NCI-H2227 (cell line): ENCODE data around the gene RPRD1A.
"Not testable (repeated sequence)": the region's sequence is repeated elsewhere in the genome, so short reads cannot be mapped to it uniquely, and the experiment has no call there.

Experiments used
- DNase-seq: peaks from one replicate; lab custom pipeline; 2025; ENCODE audit not compliant: unreplicated experiment; lab: John Stamatoyannopoulos, UW

The RPRD1A gene, protein sequence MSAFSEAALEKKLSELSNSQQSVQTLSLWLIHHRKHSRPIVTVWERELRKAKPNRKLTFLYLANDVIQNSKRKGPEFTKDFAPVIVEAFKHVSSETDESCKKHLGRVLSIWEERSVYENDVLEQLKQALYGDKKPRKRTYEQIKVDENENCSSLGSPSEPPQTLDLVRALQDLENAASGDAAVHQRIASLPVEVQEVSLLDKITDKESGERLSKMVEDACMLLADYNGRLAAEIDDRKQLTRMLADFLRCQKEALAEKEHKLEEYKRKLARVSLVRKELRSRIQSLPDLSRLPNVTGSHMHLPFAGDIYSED

DNA sequence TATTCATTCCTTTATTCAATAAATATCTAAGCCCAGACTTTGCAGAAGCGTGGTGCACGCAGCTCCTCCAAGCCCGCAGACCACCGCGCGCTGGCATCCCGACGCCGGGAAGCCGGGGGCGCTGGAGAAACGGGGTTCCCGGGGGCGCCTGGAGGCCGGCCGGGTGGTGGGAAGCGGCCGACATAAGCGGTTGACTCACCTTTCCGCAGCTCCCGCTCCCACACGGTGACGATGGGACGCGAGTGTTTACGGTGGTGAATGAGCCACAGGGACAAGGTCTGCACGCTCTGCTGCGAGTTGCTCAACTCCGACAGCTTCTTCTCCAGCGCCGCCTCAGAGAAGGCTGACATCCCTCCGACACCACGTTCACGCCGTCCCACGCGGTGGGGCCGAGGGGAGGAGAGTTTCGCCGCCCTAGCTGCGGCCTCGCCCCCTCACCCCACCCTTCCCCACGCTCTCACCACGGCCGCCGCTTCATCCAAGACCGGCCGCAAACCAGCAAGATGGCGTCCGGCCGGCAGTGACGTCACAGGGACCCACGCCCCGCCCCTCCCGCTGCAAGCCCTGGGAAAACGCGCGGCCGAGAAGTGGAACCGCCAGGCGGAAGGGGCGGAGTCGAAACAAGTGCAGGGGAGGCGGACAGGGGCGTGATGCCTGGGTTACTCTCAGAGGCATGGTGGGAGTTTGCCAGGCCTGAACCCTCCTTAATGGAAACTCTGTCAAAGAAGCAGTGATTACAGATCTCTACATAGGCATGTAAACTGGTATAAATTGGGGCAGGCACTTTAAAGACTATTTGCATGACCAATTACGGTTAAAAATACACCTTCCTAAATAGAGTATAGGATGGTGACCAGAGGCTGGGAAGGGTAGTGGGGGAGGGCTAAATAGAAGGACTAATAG is at the start of gene RPRD1A:
Gene RPRD1A (minus strand): TSS at position 505 of the 903 bp plus-strand sequence. CDS start 155 bp downstream, at position 350.
- peak; percentile 98 for DNase-seq

DNA sequence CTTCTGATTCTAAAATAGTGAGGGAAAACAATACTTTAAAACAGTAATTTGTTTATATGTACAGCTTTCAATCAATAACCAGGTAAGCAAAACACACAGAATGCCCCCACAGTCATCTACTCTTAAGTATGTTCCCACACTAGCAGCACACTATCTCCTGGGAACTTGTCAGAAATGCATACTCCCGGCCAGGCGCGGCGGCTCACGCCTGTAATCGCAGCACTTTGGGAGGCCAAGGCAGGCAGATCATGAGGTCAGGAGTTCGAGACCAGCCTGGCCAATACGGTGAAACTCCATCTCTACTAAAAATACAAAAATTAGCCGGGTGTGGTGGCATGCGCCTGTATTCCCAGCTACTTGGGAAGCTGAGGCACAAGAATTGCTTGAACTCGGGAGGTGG is 49.4 kb upstream of the RPRD1A start:
- DNase-seq, result not testable (repeated sequence)

DNA sequence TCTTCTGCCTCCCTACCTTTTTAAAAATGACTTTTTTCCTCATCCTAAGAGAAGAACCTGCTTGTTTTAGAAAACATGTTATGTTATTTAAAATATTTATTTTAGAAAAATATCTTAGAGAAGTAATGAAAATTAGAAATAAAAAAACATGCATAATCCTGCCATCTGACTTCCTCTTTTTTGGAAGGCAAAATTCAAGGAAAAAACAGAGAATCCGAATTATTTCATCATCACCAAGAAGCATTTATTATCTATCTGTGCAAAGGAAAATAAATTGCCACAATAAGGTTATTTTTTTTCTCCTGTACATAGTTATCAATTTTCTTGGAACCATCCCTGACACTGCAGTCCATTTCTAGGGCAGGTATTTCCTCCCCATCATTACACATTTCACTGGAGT is 47.4 kb upstream of the RPRD1A start:
- DNase-seq, result no peak

DNA sequence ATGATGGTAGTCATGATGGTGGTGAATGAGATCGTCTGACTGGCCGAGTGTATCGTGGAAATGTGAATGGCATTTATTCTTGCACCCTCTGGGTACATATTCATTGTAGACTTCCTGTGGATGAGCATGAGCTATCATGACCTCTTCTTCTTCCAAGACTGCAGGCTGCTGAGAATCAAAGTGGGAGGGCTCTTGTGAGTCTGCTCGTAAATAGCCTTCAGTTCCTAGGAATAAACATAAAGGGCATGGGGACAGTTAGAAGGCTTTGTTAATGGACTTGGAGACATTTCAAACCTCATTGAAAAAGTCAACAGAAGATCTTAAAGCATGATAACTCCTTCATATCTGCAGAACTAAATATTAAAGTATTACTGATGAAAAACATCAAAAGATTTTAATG is 46.9 kb upstream of the RPRD1A start:
- no peak for DNase-seq

- no peak for DNase-seq
Measured at GRCh38 chr18:36112302-36112701, 44.9 kb upstream of the RPRD1A start.

- DNase-seq, result no peak
Measured at GRCh38 chr18:36109737-36110136, 42.4 kb upstream of the RPRD1A start.

GRCh38 chr18:36108601-36109000 is 41.2 kb upstream of the RPRD1A start:
- no peak for DNase-seq

DNA sequence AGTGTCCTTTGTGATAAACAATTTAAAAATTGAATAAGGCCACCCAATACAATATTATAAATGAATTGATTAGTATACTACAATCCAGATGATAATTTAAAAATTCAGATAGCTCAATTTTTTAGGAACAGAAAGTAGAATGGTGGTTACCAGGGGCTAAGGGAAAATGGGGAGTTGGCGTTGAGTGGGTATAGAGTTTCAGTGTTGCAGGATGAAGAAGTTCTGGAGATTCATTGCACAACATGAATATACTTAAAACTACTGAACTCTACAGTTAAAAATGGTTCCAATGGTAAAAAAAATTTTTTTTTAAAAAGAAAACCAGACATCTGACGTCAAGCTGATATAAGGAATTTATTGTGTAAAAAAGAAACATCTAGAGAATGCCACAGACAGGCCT is 40.8 kb upstream of the RPRD1A start:
- DNase-seq, result no peak

GRCh38 chr18:36107477-36107876 is 40.1 kb upstream of the RPRD1A start:
- DNase-seq, result no peak

DNA sequence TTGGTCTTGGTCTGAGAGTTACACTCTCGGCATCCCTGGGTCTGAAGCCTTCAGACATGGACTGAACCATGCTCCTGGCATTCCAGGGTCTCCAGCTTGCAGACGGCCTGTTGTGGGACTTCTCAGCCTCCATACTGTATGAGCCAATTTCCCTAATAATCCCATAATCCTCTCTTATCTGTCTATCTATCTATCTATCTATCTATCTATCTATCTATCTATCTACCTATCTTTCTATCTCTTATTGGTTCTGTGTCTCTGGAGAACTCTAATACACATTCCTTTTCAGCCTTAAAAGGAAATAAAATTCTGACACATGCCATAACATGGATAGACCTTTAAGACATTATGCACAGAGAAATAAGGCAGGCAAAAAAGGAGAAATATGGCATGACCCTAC is 37.4 kb upstream of the RPRD1A start:
- DNase-seq, result no peak

DNA sequence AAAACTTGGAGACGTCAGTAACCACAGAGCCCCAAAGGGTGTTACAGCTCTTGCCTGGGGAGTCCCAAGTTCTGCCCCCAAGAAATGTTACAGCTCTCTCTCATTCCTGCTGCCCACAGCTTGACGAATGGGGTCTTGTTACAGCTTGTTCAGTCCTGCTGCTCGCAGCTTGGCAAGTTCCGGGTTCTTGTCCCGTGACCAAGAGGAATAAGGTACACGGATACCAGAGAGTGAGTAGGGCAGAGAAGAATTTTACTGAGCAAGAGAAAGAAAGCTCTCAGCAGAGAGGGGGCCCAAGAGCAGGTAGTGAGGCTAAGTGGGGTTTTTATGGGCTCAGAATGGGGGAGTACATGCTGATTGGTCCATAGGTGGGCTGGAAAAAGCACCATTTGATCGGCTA is 34.6 kb upstream of the RPRD1A start:
- no peak for DNase-seq

DNA sequence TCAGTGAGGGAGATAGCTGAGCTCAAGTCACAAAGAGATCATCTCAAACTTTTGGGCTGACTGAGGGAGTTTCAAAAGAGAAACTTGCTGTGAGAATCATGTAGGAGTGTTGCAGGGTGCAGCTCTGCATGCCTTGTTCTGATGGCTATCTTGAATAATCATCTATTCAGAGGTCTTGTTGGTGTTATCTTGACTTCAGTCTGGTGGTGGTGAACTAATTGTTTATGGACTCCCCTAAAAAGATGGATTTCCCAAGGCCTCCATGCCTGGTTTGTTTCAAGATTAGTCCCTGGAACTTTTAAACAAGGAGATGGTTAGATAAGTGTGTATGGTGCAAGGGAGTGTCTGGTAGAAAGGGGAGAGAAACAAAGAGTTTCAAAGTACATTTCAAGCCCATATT is 32.0 kb upstream of the RPRD1A start:
- DNase-seq, result no peak

DNA sequence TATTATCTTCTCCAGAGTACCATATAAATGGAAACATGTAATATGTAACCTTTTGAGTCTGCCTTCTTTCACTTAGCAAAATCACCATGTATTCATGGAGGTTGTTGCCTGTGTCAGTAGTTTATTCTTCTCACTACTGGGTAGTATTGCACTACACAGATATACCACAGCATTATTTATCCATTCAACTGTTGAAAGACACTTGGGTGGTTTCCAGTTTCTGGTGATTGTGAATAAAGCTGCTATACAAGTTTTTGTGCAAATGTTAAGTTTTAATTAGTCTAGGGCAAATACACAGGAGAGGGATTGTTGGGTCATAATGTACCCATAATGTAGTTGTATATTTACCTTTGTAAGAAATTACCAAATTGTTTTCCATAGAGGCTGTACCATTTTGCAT is 29.6 kb upstream of the RPRD1A start:
- DNase-seq, result no peak

GRCh38 chr18:36095936-36096519 is 28.7 kb upstream of the RPRD1A start:
- DNase-seq, result peak; percentile 55

- DNase-seq, result no peak
Measured at GRCh38 chr18:36094431-36094830, 27.1 kb upstream of the RPRD1A start.

DNA sequence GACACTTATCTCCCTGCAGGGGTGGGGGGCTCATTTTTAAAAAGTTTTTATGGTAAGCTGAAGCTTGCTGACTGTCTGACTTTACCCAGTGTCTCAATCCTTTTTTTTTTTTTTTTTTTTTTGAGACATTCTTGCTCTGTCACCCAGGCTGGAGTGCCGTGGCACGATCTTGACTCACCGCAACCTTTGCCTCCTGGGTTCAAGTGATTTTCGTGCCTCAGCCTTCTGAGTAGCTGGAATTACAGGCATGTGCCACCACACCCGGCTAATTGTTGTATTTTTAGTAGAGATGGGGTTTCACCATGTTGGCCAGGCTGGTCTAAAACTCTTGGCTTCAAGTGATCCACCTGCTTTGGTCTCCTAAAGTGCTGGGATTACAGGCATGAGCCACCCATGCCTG is 24.8 kb upstream of the RPRD1A start:
- DNase-seq, result not testable (repeated sequence)

GRCh38 chr18:36089001-36089400 is 21.6 kb upstream of the RPRD1A start:
- no peak for DNase-seq

- DNase-seq, result no peak
Measured at GRCh38 chr18:36088256-36088655, 20.9 kb upstream of the RPRD1A start.

- DNase-seq, result no peak
Measured at GRCh38 chr18:36086186-36086585, 18.8 kb upstream of the RPRD1A start.

GRCh38 chr18:36085195-36085594 is 17.8 kb upstream of the RPRD1A start:
- no peak for DNase-seq

DNA sequence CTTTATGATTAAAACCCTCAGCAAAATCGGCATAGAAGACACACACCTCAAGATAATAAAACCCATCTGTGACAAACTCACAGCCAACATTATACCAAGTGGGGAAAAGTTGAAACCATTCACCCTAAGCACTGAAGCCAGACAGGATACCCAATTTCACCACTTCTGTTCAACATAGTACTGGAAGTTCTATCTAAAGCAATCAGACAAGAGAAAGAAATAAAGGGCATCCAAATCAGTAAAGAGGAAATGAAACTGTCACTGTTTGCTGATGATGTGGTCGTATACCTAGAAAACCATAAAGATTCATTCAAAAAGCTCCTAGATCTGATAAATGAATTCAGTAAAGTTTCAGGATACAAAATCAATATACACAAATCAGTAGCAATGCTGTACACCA is 16.4 kb upstream of the RPRD1A start:
- DNase-seq, result no peak

- DNase-seq, result not testable (repeated sequence)
Measured at GRCh38 chr18:36081118-36081517, 13.8 kb upstream of the RPRD1A start.
